ENCODE measurements around the gene TPSAB1.
"Not testable (repeated sequence)": the region's sequence is repeated elsewhere in the genome, so short reads cannot be mapped to it uniquely, and the experiment has no call there.

Gene TPSAB1

DNA sequence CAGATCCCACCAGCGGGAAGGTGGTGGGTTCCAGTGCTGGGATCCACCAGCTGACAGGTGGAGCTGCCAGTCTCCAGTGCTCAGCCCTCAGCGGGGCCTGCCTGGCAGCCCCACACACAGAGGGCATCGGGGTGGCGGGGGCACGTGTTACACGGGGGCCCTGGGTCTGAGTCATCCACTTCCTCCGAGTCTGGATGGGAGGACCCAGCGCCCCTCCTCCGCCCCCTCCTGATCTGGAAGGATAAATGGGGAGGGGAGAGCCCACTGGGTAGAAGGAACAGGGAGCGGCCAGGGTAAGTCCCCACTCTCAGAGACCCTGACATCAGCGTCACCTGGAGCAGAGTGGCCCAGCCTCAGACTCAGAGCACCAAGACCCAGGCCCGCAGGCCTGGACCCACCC lies at the start of gene TPSAB1:
TPSAB1 (plus strand) TSS at position 270 of the 400 bp plus-strand sequence. CDS start 234 bp downstream, outside the sequence.
- DNase-seq (ENCODE audit: low spot score): not testable (repeated sequence)

DNA sequence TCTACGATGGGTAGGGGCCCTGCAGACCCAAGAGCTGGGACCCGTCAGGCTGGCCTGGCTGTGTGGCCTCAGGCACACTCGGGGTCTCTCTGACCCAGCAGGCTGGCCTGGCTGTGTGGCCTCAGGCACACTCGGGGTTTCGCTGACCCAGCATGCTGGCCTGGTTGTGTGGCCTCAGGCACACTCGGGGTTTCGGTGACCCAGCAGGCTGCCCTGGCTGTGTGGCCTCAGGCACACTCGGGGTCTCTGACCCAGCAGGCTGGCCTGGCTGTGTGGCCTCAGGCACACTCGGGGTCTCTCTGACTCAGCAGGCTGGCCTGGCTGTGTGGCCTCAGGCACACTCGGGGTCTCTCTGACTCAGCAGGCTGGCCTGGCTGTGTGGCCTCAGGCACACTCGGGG lies 49.7 kb upstream of the TPSAB1 start:
- DNase-seq (ENCODE audit: low spot score): not testable (repeated sequence)

DNA sequence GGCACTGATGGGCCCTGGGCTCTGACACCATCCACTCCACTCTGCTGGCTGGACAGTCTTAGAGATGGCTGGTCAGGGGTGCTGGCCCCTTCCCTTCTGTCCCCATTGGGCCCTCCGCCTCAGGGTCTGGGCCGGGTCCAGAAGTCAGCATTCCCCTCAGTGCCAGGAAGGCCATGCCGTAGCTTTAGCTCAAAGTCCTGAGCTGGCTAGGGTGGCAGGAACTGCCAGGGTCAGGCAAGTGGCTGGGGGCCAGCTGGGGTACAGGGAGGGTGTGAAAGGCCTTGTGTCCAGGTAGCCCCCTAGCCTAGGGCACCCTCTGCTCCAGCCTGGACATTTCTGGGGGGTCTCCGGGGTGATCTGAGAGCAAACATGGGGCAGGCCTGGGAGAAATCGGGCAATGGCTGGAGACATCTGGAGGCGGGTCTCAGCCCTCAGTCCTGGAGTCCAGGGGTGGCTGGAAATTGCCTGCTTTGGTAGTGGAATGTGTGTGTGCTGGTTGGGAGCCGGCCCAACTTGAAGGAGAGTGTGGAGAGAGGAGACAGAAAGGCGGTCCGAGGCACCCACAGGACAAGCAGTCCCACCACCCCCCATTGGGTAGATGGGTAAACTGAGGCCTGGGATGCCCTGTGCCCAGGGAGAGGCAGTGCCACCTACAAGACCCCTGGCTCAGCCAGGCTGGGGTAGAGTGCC lies 48.0 kb upstream of the TPSAB1 start:
- no peak for DNase-seq (ENCODE audit: low spot score)

DNA sequence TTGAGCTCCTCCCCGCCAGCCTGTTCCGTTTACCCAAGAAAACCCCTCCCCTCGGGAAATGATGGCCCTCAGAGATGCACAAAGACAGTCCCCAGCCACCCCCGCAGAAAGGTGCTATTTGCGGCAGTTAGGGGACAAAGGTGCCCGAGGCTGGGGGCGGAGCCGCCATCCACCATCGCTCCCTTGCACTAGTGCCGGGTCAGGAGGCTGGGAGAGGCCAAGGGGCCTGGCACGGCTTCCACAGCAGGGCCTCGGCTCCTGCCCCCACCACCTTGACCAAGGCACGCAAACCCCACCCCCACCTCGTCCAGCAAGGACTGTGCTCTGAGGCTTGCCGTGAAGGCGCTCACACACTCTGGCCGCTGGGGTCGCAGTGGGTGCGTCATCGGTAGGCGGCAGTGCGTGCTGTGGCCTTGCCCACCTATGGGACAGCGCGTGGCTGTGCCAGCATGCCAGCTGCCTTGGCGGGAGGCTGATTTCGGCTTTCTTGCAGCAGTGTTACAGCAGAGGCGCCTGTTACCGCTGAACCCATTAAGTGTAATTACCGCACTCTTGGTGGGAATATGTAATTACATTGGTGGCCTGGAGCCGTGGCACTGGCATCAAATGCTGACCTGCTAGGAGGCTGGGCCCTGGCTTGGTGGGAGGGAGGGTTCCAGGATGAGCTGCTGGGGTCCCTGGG lies 47.2 kb upstream of the TPSAB1 start:
- DNase-seq (ENCODE audit: low spot score): no peak

DNA sequence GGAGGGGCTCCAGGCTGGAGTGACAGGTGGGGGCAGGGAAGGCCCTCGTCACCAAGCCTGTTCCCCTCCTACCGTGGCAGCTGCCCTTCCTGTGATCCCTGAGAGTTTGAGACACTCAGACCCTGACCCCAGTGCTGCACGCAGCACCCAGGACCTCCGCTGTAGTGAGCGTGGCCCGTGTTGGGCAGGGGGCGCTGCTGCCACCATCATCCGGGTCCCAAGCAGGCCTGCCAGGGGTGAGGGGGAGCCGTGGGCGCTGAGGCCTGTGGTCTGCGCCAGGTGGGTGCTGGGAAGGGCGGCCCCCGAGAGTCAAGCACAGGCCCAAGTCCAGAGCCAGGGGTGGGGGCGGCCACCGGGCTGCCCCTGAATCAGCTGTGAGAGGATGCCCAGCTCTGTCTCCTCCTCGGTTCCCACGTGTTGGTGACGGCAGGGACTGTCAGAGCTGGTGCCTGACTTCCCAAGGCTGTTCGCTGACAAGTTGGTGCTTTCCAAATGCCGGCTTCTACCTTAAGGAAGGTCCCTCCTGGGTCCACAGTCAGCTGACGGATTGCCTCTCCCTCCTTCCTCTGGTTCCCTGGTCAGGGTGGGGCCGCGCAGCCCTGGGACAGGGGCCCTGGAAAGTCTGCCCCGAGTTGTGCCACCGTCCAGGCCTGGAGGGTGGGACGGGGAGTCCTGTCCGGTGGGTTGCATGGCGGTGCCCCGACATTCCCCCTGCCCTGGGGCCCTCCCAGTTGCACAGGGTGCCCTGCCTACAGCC lies 46.5 kb upstream of the TPSAB1 start:
- DNase-seq (ENCODE audit: low spot score): peak; percentile 48

DNA sequence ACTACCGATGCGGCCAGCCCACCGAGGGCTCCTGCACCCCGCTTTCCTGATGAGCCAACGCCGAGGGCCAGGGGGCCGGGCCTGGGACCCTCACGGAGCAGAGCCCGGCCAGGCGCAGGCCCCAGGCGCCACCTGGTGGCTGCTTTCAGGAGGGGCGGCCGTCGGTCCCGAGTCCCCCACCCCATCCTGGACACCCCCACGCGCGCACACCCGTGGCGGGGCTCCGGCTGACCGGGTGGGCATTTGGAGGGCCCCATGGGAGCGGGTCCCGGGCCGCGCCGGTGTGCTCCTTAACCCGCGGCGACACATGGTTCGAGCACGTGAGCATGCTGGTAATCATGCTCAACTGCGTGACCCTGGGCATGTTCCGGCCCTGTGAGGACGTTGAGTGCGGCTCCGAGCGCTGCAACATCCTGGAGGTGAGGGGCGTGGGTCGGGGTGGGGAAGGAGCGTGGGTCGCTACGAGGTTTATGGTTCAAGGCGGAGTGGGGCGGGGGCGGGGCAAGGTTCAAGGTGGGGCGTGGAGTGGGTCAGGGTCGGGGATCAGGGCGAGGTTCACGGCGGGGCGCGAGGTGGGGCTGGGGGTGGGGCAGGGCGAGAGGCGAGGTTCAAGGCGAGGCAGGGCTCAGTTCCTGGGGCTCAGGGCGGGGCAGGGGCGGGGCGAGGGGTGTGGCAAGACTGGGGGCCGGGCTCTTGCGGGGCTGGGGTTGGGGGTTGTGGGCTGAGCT lies 45.7 kb upstream of the TPSAB1 start:
- DNase-seq (ENCODE audit: low spot score): peak; percentile 71

DNA sequence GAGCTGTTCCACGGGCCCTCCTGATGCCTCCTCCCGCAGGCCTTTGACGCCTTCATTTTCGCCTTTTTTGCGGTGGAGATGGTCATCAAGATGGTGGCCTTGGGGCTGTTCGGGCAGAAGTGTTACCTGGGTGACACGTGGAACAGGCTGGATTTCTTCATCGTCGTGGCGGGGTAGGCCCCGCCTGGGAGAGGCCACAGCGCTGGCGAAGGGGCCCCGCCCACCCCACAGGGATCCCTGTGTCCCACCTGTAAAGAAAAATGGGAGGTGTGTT lies 45.2 kb upstream of the TPSAB1 start:
- DNase-seq (ENCODE audit: low spot score): no peak

DNA sequence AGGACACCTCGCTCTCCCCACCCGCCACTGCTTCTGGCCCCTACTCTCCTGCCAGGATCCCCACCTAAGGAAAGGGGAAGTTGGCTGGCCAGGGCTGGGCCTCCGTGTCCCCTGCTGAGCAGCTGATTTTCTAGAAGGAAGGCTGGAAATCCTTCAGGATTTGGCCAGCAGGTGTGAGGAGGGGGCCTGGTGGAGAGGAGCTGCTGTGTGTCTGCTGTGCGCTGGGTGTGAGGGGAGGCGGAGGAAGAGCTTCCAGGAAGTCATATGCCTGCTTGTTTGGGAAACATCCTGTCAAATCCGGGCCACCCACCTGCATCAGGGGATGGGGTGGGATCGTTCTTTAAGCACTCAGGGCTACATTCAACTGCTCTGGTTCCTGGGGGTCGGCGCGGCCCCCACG lies 44.0 kb upstream of the TPSAB1 start:
- DNase-seq (ENCODE audit: low spot score): no peak

DNA sequence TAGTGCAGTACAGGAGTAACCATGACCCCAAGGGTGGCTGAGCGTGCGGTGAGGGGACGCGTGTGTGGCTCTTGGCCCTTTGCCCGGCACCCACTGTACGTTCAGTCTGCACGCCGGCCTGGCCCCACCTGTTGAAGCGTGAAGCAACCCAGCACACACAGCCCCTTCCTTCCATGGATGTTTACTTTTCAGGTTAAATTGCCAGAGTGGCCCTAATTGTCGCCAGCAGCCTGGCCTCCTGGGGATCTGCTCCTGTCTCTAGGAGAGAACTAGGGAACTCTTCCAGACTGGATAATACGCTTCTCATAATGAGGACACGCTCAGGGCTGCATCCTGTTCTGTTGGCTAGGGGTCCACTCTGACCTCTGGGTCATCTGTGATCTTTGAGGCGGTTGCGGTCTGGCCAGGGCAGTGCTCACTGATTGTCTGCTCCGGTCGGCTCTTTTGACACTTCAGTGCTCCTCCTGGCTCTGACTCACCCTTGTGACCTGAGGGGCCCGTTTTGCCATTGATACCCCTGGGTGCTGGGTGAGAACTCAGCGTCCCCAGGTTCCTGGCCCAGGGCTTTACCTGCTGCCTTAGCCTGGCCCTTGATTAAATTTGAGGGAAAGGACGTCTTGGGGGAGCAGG lies 43.2 kb upstream of the TPSAB1 start:
- no peak for DNase-seq (ENCODE audit: low spot score)

DNA sequence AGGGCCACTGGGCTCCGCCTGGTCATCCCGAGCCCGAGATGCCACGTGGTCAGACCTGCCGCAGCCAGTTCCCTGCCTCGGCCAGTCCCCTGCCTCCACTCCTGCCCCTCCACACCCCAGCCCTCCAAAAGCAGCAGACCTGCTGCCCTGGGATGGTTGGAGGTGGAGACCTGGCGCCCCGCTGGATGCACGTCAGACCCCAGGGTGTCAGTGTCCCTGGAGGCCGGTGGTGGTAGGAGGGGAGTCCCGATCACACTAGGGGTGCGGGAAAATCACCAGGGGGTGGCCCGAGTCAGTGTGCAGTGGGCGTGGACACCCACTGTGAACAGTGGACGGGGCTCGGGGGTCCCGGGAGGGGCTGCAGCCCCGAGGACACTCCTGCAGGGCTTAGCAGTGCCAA lies 42.3 kb upstream of the TPSAB1 start:
- DNase-seq (ENCODE audit: low spot score): no peak

DNA sequence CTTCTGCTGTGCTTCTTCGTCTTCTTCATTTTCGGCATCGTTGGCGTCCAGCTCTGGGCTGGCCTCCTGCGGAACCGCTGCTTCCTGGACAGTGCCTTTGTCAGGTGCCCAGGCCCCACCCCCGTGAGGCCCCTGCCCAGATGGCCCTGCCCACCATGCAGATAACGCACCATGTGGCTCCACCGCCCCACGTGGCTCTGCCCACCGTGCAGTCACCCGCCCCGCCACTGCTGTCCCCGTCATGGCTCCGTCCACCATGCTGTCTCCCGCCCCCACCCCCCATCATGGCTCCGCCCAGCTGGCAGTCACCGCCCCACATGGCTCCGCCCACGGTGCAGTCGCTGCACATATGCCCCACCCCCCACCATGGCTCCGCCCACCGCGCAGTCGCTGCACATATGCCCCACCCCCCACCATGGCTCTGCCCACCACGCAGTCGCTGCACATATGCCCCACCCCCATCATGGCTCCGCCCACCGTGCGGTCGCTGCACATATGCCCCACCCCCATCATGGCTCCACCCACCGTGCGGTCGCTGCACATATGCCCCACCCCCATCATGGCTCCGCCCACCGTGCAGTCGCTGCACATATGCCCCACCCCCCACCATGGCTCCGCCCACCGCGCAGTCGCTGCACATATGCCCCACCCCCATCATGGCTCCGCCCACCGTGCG lies 41.7 kb upstream of the TPSAB1 start:
- not testable (repeated sequence) for DNase-seq (ENCODE audit: low spot score)

DNA sequence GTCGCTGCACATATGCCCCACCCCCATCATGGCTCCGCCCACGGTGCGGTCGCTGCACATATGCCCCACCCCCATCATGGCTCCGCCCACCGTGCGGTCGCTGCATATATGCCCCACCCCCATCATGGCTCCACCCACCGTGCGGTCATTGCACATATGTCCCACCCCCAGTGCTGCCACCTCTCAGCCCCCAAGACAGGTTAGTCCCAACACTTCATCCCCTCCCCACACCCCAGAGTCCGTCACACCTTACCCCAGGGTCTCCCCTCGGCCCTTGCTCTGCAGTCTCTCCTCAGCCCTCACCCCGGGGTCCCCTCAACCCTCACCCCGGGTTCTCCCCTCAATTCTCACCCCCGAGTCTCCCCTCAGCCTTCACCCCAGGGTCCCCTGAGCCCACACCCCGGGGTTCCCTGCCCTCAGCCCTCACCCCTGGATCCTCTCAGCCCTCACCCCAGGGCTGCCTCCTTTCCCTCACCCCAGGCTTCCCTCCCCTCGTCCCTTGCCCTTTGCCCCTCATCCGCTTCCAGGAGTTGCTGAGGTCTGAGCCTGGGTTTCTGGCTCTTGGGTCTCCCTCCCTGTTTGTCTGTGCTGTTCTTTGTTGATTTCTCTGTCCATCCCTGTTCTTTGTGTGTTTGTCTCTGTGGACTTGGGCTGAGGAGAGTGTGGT lies 41.0 kb upstream of the TPSAB1 start:
- no peak for DNase-seq (ENCODE audit: low spot score)

DNA sequence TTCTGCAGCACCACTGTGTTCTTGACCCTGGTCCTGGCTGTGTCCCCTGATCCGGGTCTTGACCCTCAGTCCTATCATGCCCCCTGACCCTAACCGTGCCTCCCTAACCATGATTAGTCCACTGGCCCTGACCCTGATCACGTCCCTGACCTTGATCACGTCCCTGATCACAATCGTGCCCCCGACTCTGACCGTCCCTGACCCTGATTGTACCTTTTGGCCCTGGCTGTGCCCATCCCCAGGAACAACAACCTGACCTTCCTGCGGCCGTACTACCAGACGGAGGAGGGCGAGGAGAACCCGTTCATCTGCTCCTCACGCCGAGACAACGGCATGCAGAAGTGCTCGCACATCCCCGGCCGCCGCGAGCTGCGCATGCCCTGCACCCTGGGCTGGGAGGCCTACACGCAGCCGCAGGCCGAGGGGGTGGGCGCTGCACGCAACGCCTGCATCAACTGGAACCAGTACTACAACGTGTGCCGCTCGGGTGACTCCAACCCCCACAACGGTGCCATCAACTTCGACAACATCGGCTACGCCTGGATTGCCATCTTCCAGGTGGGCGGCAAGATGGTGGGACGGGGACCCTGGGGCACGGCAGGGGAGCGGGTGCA lies 40.4 kb upstream of the TPSAB1 start:
- no peak for DNase-seq (ENCODE audit: low spot score)

DNA sequence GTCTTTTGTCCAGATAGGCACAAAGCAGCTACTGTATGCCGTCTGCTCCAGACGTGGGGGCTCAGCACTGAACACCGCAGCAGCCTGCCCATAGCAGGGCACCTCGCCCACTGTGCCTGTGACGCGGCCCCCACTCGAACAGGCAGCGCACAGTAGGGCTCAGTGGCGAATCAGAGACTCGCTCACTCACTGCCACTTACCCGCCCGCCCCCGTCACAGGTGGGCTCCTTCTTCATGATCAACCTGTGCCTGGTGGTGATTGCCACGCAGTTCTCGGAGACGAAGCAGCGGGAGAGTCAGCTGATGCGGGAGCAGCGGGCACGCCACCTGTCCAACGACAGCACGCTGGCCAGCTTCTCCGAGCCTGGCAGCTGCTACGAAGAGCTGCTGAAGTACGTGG lies 39.1 kb upstream of the TPSAB1 start:
- no peak for DNase-seq (ENCODE audit: low spot score)

DNA sequence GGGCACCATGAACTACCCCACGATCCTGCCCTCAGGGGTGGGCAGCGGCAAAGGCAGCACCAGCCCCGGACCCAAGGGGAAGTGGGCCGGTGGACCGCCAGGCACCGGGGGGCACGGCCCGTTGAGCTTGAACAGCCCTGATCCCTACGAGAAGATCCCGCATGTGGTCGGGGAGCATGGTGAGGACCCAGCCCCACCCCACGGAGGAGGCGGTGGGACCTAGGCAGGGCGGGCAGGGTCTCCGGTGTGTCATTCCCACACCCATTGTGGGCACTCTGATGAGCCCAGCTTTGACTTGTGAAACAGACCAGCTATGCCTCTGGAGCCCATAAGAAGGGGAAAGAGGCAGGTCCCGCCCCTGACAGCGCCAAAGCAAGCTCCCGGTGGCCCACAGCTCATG lies 38.2 kb upstream of the TPSAB1 start:
- DNase-seq (ENCODE audit: low spot score): no peak

DNA sequence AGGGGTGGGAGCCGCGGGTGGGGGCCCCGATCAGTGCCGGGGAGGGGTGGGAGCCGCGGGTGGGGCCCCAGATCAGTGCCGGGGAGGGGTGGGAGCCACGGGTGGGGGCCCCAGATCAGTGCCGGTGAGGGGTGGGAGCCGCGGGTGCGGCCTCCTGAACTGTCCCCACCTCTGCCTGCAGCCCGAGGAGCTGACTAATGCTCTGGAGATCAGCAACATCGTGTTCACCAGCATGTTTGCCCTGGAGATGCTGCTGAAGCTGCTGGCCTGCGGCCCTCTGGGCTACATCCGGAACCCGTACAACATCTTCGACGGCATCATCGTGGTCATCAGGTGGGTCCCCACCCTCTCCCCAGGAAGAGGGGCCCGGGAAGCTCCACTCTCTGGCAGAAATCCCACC lies 35.6 kb upstream of the TPSAB1 start:
- no peak for DNase-seq (ENCODE audit: low spot score)

DNA sequence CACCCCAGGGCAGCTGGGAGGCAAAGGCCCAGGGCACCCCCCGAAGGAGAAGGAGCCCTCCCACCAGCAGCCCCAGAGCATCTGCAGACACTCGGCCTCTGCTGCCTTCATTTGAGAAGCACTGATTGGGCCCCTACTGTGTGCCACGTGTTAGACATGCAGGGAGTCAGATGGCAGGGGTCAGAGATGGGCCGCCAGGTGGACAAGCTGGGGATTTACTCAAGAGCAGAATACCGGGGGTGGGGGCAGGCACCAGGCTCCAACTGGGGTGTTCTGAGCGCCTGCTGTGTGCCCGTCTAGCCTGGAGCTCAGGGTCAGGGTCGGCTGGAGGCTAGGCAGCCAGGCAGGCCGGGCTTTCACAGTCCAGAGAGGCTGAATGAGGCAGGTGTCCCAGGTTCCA lies 34.2 kb upstream of the TPSAB1 start:
- no peak for DNase-seq (ENCODE audit: low spot score)

DNA sequence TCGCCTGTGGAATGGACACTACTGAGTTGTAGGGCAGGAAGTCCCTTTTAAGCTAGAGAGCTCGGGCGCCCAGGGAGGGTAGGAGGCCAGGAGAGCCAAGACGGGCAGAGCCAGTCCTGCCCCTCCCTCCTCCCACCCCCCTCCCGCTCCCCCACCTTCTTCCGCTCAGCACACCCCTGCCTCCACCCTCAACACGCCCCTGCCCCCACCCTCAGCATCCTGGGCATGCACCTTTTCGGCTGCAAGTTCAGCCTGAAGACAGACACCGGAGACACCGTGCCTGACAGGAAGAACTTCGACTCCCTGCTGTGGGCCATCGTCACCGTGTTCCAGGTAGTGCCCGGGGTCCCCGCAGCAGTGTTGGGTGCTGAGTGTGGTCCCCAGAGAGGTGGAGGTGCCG lies 33.7 kb upstream of the TPSAB1 start:
- no peak for DNase-seq (ENCODE audit: low spot score)

DNA sequence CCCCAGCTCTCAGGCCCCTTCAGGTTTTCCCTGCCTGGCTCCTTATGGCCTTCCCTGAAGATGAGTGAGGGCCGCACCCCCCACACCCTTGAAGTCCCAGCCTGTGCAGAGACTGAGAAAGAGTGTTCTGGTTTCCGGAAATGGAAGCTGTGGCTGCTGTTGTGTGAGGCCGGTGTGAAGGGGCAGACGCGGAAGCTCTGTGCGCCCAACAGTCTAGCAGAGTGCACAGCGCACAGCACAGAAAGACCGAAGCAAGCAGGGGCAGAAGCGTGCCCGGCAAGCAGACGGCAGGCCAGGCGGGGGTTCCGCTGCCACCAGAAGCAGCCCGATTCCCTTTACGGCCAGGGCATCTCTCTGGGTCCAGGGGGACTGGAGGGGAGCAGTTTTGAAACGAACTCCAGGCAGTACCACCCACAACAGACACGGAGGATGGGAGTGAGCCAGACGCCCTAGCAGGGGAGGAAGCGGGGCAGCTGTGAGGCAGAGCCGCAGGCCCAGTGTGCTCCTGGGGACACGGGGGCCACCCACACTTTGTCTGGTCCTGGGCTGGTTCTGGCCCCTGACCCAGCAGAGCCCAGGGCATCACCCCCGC lies 32.2 kb upstream of the TPSAB1 start:
- no peak for DNase-seq (ENCODE audit: low spot score)

DNA sequence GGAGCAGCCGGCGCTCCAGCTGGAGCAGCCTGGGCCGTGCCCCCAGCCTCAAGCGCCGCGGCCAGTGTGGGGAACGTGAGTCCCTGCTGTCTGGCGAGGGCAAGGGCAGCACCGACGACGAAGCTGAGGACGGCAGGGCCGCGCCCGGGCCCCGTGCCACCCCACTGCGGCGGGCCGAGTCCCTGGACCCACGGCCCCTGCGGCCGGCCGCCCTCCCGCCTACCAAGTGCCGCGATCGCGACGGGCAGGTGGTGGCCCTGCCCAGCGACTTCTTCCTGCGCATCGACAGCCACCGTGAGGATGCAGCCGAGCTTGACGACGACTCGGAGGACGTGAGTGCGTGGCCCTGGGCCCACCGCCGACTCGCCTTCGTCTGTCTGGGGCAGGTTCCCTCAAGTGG lies 31.4 kb upstream of the TPSAB1 start:
- DNase-seq (ENCODE audit: low spot score): no peak

Data from ecto neural progenitor cell (in vitro differentiated cells).